NCI-H69 (cell line): ENCODE data around the gene CRCP.
A peak's percentile ranks its signal among the peaks of the same experiment; 100 is the strongest.
"Not testable (repeated sequence)": the region's sequence is repeated elsewhere in the genome, so short reads cannot be mapped to it uniquely, and the experiment has no call there.

ENCODE experiments used
- DNase-seq: peaks from one replicate; lab custom pipeline; 2025; lab: John Stamatoyannopoulos, UW

CRCP gene

GRCh38 chr7:66156035-66156434 is 41.4 kb downstream of the CRCP start:
- DNase-seq = not testable (repeated sequence)

- DNase-seq = no peak
Measured at GRCh38 chr7:66157060-66157459, 42.4 kb downstream of the CRCP start.

- no peak for DNase-seq
Measured at GRCh38 chr7:66162622-66163021, 48.0 kb downstream of the CRCP start.

DNA sequence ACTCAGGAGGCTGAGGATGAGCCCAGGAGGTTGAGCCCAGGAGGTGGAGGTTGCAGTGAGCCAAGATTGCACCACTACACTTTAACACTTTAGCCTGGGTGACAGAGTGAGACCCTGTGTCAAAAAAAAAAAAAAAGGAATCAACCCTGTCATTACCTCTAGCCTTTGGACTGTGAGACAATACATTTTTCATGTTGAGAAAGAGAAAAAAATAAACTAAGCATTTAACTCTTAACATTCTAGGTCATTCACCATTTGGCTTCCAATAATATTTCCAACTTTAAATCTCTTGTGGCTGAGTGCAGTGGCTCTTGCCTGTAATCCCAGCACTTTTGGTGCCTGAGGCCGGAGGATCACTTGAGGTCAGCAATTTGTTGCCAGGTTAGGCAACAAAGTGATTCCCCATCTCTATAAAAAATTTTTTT is 48.6 kb downstream of the CRCP start:
- DNase-seq = no peak

GRCh38 chr7:66164356-66164755 is 49.7 kb downstream of the CRCP start:
- DNase-seq = no peak

DNA sequence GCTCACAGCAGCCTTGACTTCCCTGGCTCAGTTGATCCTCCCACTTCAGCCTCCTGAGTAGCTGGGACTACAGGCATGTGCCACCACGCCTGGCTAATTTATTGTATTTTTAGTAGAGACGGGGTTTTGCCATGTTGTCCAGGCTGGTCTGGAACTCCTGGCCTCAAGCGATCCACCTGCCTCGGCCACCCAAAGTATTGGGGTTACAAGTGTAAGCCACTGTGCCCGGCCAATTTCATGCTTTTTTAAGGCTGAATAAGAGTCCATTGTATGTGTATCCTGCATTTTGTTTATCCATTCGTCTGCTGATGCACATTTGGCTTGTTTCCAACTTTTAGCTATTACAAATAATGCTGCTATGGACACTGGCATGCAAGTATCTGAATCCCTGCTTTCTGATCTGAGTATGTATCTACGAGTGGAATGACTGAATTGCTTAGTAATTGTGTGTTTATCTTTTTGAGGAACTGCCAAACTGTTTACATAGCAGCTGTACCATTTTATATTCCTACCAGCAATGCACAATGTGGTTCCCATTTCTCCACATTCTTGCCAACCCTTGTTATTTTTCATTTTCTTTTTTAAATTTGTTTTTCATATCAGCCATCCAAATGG is 53.2 kb downstream of the CRCP start:
- peak; percentile 58 for DNase-seq

GRCh38 chr7:66169616-66170015 is 55.0 kb downstream of the CRCP start:
- peak; percentile 27 for DNase-seq

DNA sequence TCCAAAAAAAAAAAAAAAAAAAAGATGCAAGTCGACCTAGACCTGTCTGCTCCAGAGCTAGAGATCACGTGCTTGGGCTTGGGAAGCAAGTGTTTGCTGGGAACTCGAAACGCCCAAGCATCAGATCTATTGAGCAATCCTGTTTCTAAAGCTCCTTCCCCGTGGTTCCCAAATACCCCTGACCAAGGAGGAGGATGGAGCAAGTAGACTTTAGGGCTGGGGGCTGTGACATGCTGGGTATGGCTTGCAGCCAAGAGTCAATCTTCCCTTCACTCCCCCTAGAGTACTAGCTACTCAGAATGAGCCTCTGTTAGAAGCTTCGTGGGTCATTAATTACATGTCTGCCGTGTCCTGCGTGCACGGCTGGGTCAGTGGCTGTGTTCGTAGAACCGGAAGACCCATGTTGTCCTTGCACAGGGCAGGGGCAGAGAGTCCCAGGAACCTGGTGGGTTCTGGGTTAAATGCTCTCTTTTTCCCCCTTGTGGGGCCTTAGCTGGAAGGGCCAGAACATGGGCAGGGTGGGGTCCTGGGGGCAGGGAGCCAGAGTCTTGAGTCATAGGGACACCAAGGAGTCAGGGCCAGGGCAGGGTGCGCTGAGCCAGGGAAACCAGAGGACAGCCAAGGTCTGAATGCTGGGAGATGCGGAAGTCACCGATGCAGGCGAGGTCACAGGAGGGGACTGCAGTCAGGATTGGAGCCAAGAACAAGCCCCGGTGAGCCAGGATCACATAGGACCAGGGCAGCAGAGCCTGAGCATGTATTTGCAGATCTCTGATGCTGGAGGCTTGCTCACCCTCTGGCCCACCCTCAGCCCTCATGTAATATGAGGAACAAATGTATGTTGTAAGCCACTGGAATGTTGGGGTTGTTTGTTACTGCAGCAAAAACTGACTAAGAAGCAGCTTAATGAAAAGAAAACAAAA is 55.9 kb downstream of the CRCP start:
- peak; percentile 72 for DNase-seq

DNA sequence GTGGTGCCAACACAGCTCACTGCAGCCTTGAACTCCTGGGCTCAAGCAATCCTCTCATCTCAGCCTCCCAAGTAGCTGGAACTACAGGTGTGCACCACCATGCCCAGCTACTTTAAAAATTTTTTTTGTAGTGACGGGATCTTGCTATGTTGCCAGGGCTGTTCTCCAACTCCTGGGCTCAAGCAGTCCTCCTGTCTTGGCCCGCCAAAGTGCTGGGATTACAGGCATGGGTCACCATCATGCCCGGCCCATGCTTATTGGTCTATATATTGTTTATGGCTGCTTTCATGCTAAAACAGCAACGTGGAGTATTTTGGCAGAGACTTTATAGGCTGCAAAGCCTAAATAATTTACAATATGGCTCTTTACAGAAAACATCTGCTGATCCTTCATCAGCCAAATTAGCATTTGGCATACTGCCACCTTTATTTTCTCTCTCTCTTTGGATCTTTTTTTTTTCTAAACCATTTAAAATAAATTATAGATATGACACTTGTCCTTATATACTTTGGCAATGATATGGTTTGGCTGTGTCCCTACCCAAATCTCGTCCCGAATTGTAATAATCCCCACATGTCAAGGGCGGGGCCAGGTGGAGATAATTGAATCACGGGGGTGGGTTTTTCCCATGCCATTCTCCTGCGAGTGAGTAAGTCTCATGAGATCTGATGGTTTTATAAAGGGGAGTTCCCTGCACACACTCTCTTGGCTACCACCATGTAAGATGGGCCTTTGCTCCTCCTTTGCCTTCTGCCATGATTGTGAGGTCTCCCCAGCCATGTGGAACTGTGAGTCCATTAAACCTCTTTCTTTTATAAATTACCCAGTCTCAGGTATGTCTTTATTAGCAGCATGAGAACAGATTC is 58.1 kb downstream of the CRCP start:
- peak; percentile 75 for DNase-seq

GRCh38 chr7:66173856-66174255 is 59.2 kb downstream of the CRCP start:
- DNase-seq = no peak

GRCh38 chr7:66175006-66175405 is 60.4 kb downstream of the CRCP start:
- DNase-seq = not testable (repeated sequence)

DNA sequence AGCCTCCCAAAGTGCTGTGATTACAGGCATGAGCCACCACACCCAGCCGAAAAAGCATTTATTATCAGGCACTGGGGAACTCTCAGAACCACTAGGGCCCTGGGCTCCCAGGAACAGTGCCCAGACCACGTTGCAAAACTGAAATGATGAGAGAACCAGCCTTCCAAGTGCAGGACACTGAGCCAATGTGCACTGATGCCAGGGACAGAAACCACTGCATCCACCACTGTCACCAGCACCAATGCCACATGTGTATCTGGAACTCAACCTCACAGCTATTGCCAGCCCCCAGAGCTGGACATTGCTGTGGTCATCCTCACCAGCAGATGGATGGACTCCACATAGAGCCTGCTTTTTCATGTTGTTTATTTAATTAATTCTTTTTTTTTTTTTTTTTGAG is 62.3 kb downstream of the CRCP start:
- DNase-seq = no peak

- no peak for DNase-seq
Measured at GRCh38 chr7:66178258-66178657, 63.6 kb downstream of the CRCP start.

DNA sequence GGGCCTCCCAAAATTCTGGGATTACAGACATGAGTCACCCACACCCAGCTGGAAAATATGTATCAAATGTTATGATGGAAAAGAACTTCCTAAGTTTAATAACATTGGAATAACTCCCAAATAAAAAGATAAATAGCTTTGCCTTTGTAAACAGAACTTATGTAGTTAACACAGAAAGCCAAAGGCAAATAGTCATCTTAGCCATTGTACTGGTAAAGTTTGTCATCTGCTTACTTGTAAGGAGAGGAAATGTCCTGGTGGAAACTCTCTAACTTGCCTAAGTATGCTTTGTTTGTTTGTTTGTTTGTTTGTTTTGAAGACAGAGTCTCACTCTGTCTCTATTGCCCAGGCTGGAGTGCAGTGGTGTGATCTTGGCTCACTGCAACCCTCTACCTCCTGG is 66.7 kb downstream of the CRCP start:
- DNase-seq = no peak

DNA sequence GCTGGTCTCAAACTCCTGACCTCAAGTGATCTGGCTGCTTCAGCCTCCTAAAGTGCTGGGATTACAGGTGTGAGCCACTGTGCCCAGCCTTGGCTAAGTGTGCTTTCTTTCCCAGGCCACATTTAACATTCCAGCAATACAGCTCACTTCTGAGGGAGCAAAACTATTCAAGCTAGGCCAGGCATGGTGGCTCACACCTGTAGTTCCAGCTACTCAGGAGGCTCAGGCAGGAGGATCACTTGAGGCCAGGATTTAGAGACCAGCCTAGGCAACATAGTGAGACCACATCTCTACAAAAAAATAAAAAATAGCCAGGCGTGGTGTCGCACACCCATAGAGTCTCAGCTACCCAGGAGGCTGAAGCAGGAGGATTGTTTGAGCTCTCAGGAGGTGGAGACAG is 67.2 kb downstream of the CRCP start:
- DNase-seq = no peak

DNA sequence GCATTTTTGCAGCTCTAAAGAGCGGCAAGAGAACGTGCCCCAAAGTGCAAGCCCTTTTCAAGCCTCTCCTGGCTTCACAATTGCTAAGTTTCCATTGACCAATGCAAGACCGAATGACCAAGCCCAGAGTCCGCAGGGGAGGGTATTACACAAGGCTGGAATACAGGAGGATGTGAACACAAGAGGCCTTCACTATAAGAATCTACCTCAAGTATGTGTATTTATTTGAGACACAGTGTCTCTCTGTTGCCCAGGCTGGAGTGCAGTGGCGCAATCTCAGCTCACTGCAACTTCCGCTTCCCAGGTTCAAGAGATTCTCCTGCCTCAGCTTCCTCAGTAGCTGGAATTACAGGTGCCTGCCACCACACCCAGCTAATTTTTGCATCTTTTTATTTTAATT is 68.3 kb downstream of the CRCP start:
- DNase-seq = no peak

- no peak for DNase-seq
Measured at GRCh38 chr7:66183700-66184099, 69.1 kb downstream of the CRCP start.

DNA sequence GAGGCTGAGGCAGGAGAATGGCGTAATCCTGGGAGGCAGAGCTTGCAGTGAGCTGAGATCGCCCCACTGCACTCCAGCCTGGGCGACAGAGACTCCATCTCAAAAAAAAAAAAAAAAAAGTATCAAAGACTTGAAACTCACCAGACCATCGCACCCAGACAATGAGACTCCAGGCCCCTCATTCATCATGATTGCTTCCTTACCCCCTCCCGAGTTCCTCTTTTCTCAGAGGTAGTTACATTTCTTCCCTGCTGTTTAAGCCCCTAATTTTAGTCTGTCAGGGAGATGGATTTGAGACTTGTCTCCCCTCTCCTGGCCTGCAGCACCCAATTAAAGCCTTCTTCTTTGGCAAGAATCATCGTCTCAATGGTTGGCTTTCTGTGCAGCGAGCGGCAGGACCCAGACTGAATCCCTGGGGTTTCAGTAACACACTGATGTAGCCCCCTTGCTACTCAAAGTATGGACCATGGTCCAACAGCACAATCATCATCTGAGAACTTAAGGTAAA is 71.1 kb downstream of the CRCP start:
- DNase-seq = no peak

DNA sequence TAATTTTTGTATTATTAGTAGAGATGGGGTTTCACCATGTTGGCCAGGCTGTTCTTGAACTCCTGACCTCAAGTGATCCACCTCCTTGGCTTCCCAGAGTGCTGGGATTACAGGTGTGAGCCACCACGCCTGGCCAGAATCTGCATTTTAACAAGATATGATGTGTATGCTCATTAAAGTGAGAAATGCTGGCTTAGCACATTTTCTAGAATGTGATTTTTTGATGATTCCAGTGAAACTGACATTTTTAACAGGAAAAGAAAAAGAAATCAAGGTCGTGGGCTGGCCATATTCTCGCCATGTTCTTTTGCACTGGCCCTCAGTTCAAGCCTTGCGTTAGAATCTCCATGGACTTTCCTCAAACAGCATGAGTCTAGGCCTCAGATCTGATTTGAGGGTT is 72.3 kb downstream of the CRCP start:
- no peak for DNase-seq

DNA sequence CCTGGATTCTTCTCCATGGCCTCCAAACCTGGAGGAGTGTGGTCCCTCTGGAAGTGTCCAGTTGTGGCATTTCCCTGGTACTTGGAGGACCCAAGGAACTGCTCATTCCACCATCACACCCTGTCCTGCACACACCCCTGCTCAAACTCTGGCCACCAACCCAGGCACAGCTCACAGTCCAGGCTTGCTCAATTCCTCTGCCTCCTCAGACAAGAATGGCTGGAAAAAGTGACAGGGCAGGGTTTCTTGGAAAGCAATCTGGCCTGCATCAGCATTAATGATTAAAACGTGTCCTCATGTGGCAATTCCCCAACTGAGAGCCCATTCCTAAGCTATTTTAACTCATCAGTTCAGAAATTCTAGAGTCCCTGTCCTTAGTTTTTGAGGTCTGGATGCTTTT is 73.3 kb downstream of the CRCP start:
- DNase-seq = no peak

DNA sequence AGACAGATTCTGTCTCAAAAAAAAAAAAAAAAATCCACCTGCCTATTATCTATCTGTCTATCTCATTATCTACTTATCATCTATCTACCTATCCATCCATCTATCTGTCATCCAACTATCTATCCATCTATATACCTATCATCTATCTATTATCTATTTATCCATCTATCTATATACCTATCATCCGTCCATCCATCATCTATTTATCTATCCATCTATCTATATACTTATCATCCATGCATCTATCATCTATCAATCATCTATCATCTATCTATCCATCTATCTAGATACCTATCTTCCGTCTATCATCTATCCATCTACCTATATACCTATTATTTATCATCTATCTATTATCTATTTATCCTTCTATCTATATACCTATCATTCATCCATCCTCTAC is 74.0 kb downstream of the CRCP start:
- no peak for DNase-seq
